Activated naive CD8-positive, alpha-beta T cell treated with anti-CD3 and anti-CD28 coated beads for 36 hours (primary cell): Measurements from ENCODE around the gene TSPAN4. TPM values are rescaled to one million over a fixed set of nuclear protein-coding genes. Genes with fewer than 3 reads are reported as not detected.

ENCODE experiments used
- DNase-seq: peaks from one replicate; pipeline ENCODE4 v3.0.0; 2021
- H3K27ac Mint-ChIP-seq: one replicate; pipeline ENCODE4 v1.8.0; 2022; ENCODE audit warnings: mild to moderate bottlenecking, moderate library complexity, mixed read lengths
- H3K27me3 Mint-ChIP-seq: one replicate; pipeline ENCODE4 v1.8.0; 2022; ENCODE audit warnings: mild to moderate bottlenecking, mixed read lengths
- H3K36me3 Mint-ChIP-seq: one replicate; pipeline ENCODE4 v1.8.0; 2021; ENCODE audit warnings: mild to moderate bottlenecking, mixed read lengths
- H3K4me1 Mint-ChIP-seq: one replicate; pipeline ENCODE4 v1.8.0; 2021; ENCODE audit warnings: mixed read lengths
- H3K4me3 Mint-ChIP-seq: one replicate; pipeline ENCODE4 v1.8.0; 2022; ENCODE audit warnings: mild to moderate bottlenecking, moderate library complexity, mixed read lengths
- H3K9me3 Mint-ChIP-seq: one replicate; pipeline ENCODE4 v1.8.0; 2022; ENCODE audit warnings: mixed read lengths
- total RNA-seq, 2 experiments: library from RNA; stranded (reverse); gene quantifications; one replicate each; pipeline ENCODE4 v1.2.3, GENCODE V29; 2021

The TSPAN4 gene
- total RNA-seq, 2 experiments from 2014 or later, result 12.8 to 16.2 TPM

DNA sequence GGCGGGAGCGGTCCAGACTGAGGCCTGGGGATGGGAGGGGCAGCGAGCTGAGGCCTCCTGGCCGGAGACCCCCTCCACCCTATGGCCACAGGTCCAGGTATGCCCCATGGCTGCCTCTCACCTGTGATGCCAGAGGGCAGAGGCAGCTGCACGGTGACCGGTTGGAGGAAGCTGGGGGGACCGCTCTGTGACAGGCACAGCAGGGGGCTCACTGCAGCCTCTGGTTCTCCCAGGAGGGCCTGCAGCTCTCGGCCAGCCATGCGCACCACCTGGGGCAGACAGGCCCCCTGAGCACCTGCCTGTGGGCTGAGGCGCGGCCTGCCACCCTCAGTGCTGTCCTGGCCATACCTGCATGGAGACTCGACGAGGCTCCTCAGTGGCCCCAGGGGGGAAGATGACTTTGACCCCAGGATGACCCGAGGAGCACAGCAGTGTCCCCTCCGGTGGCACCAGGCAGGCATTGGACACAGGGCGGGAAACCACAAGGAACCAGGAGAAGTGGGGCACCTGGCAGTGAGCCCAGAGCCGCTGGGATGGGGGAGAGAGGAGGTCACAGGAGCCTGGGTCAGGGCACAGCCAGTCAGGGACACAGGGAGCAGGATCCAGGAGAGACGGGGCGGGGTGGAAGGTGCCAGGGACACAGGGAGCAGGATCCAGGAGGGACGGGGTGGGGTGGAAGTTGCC is 41.4 kb upstream of the TSPAN4 start:
- H3K4me3 Mint-ChIP-seq, result peak overlapping the region; percentile 29

DNA sequence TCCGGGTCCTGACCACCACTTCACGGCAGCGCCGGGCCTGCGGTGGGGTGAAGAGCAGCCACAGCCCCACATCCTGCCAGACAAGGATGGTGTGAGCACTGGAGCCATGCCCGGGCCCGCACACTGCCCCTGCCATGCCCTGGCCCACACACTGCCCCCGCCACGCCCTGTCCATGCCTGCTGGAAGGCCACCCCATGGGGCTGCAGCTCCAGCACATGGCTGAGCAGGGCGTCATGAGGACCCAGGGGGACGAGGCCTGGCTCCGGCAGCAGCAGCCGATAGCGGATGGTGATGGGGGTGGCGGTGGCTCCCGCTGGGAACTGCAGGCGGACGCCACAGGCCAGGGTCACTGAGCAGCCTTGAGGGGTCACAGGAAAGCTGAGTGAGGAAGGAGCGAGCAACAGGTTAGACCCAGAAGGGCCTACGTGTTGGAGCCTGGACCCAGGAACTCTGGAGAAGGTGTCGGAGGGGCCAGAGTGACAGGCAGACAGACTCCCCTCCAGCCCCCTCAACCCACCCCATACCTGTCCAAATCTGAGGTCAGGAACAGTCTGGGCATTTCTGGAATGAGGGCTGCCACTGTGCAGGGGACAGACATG is 40.5 kb upstream of the TSPAN4 start:
- Mint-ChIP-seq H3K4me3 (no peak overlapping the region), H3K9me3 (no peaks in the 10 kb centered on the region), H3K36me3 (peaks cover 4% of the 10 kb centered on the region), H3K27ac (no peak overlapping the region), H3K4me1 (peaks cover 16% of the 10 kb centered on the region), H3K27me3 (no peaks in the 10 kb centered on the region)
- no peak for DNase-seq

More for the DNA sequence above, 41.4 kb upstream of the TSPAN4 start:
- DNase-seq, result no peak
- no peaks in the 10 kb centered on the region for H3K9me3 Mint-ChIP-seq
- no peak overlapping the region for H3K27ac Mint-ChIP-seq
- H3K36me3 Mint-ChIP-seq, result peaks cover 4% of the 10 kb centered on the region
- H3K4me1 Mint-ChIP-seq, result peaks cover 19% of the 10 kb centered on the region
- no peaks in the 10 kb centered on the region for H3K27me3 Mint-ChIP-seq

DNA sequence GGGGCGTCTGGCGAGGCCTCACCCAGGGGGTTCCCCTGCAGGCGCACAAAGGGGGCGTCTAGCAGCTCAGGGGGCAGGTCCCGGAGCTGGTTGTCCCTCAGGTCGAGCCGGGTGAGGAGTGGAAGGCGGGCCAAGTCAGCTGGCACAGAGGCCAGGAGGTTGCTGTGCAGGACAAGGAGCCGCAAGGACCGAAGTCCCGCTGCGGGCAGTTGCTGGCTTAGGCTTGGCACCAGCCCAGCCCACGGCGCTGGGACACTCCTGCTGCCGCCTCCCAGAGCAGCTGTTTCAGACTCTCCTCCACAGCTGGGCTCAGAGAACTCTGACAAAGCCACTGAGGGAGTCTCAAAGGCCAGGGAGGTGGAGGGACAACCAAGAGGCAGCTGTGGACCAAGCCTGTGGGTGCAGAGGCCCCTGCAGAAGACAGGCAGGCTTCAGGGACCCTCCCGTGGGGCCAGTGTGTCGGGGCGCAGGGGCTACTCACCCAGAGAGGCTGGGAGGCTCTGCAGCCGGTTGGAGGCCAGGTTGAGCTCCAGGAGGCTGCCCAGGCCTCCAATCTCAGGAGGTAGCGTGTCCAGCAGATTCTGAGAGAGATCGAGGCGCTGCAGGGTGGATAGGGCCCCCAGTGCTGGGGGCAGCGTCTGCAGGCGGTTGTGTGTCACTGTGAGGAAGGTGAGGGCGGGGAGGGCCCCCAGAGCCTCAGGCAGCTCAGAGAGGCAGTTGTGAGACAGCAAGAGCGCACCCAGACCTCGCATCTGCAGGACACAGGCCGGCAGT is 39.8 kb upstream of the TSPAN4 start:
- no peaks in the 10 kb centered on the region for H3K27me3 Mint-ChIP-seq
- DNase-seq, result no peak
- H3K4me1 Mint-ChIP-seq, result peaks cover 19% of the 10 kb centered on the region
- H3K4me3 Mint-ChIP-seq, result no peak overlapping the region
- no peaks in the 10 kb centered on the region for H3K9me3 Mint-ChIP-seq
- H3K36me3 Mint-ChIP-seq, result peaks cover 6% of the 10 kb centered on the region
- no peak overlapping the region for H3K27ac Mint-ChIP-seq

DNA sequence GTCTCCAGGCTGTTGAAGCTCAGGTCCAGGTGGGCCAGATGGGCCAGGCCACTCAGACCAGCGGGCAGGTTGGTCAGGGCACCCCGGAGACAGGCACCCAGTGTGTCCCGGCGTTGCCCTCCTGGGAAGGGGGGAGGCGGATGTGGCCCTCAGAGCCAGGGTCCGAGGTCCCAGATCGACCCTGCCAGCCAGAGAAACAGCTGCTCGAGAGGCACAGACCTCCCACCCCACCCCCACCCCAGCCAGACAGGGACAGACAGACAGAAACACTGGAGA is 39.2 kb upstream of the TSPAN4 start:
- Mint-ChIP-seq H3K4me1 (peaks cover 22% of the 10 kb centered on the region), H3K4me3 (no peak overlapping the region), H3K9me3 (no peaks in the 10 kb centered on the region), H3K27me3 (no peaks in the 10 kb centered on the region), H3K27ac (no peak overlapping the region), H3K36me3 (peaks cover 7% of the 10 kb centered on the region)
- no peak for DNase-seq

DNA sequence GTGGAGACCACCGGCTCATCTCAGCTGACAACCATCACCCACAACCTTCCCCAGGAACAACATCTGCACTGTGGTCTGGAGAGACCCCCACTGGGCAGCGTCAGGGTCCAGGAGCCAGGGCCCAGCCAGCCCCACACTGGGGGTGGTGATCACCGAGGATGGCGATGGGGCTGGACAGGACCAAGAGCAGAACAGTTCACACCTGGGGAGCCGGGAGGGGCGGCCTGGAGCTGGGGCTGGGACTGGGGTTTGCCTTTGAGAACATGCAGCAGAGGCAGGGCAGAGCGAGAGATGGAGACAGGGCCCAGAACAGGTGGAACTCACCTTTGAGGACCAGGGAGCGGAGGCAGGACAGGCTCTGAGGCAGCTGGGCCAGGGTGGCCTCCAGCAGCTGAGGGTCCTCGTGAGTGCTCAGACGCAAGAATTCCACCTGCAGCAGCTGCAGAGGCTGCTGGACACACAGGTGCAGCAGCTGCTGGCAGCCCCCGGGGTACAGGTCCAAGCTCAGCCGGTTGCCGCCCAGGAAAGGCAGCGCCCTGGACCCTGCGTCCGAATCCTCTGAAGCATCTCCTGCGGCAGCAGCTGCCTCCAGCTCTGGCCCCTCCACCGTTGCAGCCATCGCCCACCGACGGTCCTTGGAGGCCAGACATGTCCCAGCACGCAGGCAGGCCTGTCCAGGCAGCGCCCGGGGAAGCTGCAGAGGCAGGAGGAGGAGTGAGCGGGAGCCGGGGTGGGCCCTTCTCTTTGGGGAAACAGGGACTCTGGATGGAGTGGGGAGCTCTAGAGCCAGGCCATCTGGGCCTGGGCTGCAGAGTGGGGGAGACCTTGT is 38.7 kb upstream of the TSPAN4 start:
- H3K4me3 Mint-ChIP-seq, result peak overlapping the region; percentile 83
- peak overlapping the region; percentile 60 for H3K27ac Mint-ChIP-seq
- H3K27me3 Mint-ChIP-seq, result no peaks in the 10 kb centered on the region
- H3K9me3 Mint-ChIP-seq, result no peaks in the 10 kb centered on the region
- no peak for DNase-seq
- peaks cover 7% of the 10 kb centered on the region for H3K36me3 Mint-ChIP-seq
- peaks cover 22% of the 10 kb centered on the region for H3K4me1 Mint-ChIP-seq

DNA sequence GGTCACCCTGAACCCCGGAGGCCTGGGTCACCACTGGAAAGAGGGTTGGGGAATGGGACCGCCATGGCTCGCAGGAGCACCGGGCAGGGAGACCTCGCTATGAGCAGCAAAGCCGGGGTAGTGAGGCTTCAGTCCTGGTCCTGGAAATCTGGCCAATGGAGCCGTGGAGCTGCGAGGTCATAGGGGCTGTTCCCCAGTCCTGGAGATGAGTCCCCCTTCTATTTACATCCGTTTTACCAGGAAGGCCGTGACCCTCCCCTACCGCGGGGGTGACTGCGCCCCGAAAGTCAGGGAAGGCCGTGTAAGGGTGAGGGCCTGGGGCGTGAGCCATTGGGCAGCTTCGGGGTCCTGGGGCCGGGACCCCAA is 38.1 kb upstream of the TSPAN4 start:
- peak overlapping the region; percentile 83 for H3K4me3 Mint-ChIP-seq
- peaks cover 22% of the 10 kb centered on the region for H3K4me1 Mint-ChIP-seq

DNA sequence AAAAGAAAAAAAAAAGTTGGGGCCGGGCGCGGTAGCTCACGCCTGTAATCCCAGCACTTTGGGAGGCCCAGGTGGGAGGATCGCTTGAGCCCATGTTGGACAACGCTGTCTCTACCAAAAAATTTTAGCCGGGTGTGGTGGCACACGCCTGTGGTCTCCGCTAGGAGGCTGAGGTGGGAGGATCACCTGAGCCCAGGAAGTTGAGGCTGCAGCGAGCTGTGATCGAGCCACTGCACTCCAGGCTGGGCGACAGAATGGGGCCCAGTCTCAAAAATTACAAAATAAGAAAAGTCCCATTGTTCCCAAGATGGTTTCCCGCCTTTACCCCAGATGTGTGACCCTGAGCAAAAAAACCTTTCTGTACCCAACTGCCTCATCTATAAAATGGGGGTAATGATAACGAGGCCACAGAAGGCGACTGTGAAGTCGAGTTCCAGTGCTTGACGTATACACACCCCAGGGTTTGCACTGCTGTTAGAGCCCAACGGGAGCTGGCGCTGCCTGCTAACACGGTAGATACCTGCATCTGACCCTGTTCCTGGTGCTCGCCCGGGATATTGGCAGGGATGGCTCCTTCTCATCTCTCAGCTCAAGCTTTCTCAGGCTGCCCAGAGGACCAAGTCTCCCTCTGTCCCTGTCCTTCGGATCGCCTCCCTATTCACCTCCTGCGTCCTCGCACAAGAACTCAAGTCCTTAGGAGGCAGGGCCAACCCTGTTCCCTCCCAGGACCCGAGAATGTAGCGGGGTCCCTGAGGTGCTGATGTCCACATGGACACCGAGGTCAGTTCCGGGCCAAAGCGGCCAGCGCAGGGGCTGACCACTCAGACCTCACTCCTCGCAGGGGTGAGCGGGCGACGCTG is 34.0 kb upstream of the TSPAN4 start:
- Mint-ChIP-seq H3K4me3 (peak overlapping the region; percentile 88), H3K27ac (peak overlapping the region; percentile 91), H3K36me3 (peaks cover 38% of the 10 kb centered on the region)

More for the DNA sequence above, 38.1 kb upstream of the TSPAN4 start:
- DNase-seq, result no peak
- Mint-ChIP-seq H3K27me3 (no peaks in the 10 kb centered on the region), H3K36me3 (peaks cover 7% of the 10 kb centered on the region), H3K9me3 (no peaks in the 10 kb centered on the region), H3K27ac (peak overlapping the region; percentile 60)

DNA sequence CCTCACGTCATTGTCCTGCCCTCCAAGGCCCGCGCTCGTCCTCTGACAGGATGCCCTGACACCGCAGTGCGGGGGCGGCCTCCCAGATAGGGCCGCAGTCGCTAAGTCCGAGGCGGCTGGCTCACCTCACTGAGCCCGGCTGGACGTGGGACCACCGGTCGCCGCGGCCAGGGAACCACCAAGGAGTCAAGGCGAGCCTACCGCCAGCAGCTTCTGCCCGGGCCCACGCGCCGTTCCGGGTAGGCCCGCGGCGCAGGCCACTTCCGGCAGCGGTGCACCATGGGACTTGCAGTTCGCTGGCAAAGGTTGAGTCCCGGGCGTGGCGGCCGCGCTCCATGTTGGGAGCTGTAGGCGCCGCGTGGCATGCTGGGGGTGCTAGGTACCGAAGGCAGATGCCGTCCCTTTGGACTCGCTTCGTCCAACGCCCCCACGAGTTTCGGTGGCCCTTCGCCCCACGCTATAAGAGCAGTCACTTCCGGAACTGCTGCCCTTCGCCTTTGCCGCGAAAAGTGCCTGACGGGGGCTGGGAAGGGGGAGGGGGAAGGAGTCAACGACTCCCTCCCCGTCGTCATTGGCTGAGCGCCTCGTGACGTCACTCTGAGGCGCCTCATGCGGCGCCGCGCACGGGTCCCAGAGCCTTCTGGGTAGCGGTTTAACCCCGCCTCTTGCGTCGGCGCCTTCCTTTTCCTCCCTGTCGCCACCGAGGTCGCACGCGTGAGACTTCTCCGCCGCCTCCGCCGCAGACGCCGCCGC is 33.2 kb upstream of the TSPAN4 start, which contains the start of gene RPLP2:
TSS of gene RPLP2 (plus strand) at position 681 of the 753 bp plus-strand sequence. CDS start 268 bp downstream, outside the sequence.
- Mint-ChIP-seq H3K4me1 (peaks cover 38% of the 10 kb centered on the region), H3K9me3 (no peaks in the 10 kb centered on the region), H3K4me3 (peak within 1 kb of the TSS; percentile 88), H3K27ac (peak within 1 kb of the TSS; percentile 94), H3K36me3 (peaks cover 41% of the 10 kb centered on the region), H3K27me3 (peaks cover 7% of the 10 kb centered on the region)
- DNase-seq, result peak; percentile 98

More for the DNA sequence above, 34.0 kb upstream of the TSPAN4 start:
- Mint-ChIP-seq H3K27me3 (peaks cover 7% of the 10 kb centered on the region), H3K4me1 (peaks cover 40% of the 10 kb centered on the region), H3K9me3 (no peaks in the 10 kb centered on the region)
- DNase-seq, result no peak

DNA sequence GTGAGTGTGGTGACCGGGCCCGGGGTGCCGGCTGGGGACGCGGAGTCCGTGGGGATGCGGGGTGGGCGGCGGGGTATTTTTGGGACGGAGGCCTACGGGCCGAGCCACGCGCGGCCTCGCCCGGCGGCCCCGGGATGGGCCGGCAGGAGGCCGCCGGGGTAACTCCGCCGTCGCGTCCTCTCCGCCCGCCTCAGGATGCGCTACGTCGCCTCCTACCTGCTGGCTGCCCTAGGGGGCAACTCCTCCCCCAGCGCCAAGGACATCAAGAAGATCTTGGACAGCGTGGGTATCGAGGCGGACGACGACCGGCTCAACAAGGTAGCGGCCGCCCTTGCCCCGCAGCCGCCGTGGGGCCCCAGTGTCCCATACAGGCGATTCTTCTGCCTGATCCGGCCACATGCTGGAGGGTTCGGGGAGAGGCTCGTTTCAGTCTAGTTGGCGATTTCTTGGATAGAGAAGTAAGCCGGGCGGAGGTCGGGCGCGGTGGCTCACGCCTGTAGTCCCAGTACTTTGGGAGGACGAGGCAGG is 32.5 kb upstream of the TSPAN4 start:
- H3K9me3 Mint-ChIP-seq, result no peaks in the 10 kb centered on the region
- H3K27ac Mint-ChIP-seq, result peak overlapping the region; percentile 94
- H3K27me3 Mint-ChIP-seq, result peaks cover 7% of the 10 kb centered on the region
- DNase-seq, result no peak
- H3K4me1 Mint-ChIP-seq, result peaks cover 37% of the 10 kb centered on the region
- H3K36me3 Mint-ChIP-seq, result peaks cover 41% of the 10 kb centered on the region
- H3K4me3 Mint-ChIP-seq, result peak overlapping the region; percentile 88

DNA sequence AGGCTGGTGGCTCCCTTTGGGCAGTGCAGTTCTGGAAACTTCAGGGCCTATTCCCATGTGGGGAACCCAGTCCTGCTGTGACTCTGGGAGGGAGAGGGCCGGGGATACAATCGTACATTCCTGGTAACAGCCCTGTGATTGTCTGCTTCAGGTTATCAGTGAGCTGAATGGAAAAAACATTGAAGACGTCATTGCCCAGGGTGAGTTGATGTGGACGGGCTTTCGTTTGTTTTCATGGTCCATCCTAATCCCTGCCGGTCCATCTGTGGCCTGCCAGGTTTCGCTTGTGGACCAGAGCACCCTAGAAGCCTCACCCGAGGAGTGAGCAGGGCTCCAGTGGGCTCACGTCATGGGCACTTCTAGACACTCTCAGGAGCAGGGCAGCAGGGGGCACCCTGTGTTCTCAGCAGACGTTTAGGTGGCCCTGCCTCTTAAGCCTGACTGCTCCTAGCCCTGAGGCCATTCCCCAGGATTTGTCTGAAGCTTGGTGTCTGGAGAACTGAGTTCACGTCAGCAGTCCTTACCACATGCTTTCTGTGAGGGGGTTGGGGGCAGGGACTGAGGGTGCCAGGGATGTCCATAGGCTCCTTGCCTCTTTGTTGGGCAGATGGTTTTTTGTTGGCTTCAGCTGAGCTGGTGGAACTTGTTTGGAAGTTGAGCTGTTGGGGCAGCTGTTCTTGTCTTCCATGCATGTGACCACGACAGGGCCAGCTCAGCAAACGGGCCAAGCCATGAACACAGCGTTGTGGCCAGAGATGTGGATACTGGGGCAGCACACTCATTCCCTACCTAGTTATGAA is 31.0 kb upstream of the TSPAN4 start:
- Mint-ChIP-seq H3K9me3 (no peaks in the 10 kb centered on the region), H3K4me1 (peaks cover 32% of the 10 kb centered on the region), H3K36me3 (peaks cover 39% of the 10 kb centered on the region), H3K27ac (peak overlapping the region; percentile 94), H3K4me3 (peak overlapping the region; percentile 88), H3K27me3 (peaks cover 7% of the 10 kb centered on the region)
- DNase-seq, result no peak

DNA sequence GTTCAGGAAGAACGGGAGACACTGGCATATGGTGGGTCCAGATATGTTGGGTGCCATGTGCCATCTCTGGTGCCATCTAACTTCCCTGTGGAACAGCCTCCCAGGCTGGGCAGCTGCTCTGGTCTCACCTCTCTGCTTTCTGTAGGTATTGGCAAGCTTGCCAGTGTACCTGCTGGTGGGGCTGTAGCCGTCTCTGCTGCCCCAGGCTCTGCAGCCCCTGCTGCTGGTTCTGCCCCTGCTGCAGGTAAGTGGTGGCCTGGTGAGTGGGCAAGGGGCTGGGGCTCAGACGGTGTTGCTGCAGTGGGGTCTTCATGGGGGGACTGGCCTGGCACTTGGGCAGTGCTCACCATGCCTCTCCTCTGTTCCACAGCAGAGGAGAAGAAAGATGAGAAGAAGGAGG is 30.3 kb upstream of the TSPAN4 start:
- H3K27me3 Mint-ChIP-seq, result peaks cover 7% of the 10 kb centered on the region
- H3K4me3 Mint-ChIP-seq, result peak overlapping the region; percentile 88
- H3K4me1 Mint-ChIP-seq, result peaks cover 32% of the 10 kb centered on the region
- H3K27ac Mint-ChIP-seq, result peak overlapping the region; percentile 94
- H3K36me3 Mint-ChIP-seq, result peaks cover 39% of the 10 kb centered on the region
- DNase-seq, result no peak
- no peaks in the 10 kb centered on the region for H3K9me3 Mint-ChIP-seq

DNA sequence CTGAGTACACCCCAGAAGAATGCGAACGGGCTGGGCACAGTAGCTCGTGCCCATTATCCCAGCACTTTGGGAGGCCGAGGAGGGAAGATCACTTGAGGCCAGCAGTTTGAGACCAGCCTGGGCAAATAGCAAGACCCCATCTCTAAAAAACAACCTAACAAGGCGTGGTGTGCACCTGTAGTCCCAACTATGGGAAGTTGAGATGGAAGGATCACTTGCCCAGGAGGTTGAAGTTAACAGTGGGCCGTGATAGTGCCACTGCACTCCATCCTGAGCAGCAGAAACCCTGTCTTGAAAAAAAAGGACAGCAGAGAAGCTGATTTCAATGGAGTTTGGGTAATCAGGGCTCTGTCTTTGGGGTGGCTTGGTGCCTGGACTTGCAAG is 29.6 kb upstream of the TSPAN4 start:
- peaks cover 36% of the 10 kb centered on the region for H3K36me3 Mint-ChIP-seq

More for the DNA sequence above, 29.6 kb upstream of the TSPAN4 start:
- H3K4me3 Mint-ChIP-seq, result peak overlapping the region; percentile 88
- peaks cover 27% of the 10 kb centered on the region for H3K4me1 Mint-ChIP-seq
- peak overlapping the region; percentile 94 for H3K27ac Mint-ChIP-seq
- DNase-seq, result no peak
- peaks cover 7% of the 10 kb centered on the region for H3K27me3 Mint-ChIP-seq
- H3K9me3 Mint-ChIP-seq, result no peaks in the 10 kb centered on the region
